Stimulated activated CD8-positive, alpha-beta memory T cell treated with anti-CD3 and anti-CD28 coated beads, Interleukin-7, amount 100 ng/mL, for 4 hours (primary cell): ENCODE data around the gene MXI1.

Experiments
- DNase-seq, 2 donors: peaks; one replicate each; pipeline ENCODE4 v3.0.0-alpha.2; 2020; ENCODE audit warnings: low read depth in 2 of 2

MXI1 gene

DNA sequence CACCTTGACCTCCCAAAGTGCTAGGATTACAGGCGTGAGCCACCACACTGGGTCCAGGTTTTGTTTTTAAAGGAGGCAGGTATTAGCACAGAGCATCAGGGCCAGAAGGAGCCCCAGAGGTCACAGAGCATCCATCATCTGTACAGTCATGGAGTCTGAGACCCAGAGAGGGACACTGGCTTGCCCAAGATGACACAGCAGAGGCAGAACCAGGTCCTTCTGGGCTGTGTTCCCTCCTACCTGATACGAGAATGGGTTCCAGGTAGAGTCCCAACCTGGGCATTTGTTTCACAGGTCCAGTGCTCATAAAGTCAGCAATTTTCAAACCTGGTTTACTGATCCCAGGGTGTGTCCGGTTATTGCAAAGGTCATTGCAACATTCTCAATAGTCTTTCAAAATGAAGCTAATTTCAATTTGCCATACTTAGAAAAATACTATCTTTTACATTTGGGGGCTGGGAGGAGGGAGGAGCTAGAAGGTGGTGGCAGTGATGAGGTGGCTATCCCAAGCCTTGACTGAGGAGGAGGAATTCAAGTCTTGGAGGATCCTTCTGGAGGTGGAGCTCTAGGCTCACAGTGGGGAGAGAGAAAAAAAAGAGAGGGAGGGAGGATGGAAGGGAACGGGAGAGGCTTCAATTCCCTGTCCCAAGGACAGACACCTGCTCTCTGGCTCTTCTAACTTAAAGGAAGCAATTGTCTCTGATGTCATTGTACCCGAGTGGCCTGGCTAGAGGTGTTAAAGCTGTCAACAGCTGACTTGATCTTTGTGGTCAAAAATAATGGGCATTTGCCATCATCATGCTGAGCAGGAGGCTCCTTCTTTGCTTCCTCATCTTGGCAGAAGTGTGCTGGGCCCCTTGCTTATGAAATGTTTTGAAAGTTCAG lies 8.1 kb downstream of the MXI1 start:
- DNase-seq, result no peak

DNA sequence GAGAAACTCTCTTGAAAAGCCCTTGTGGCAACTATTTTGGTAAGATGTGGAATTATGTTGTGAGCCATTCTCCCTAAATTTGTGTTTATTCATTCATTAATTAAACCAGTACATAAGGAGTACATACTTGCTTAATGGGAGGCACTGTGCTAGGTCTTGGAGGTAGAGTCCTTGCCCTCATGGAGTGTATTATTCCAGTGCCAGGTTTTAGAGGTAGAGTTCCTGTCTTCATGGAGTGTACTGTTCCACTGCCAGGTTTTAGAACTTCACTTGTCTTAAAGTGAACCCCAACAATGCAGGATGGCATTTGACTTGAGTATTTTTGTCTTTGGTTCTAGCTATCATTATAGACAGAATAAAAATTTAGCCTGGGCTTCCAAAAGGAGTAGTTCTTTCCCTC lies 8.8 kb downstream of the MXI1 start:
- DNase-seq, result no peak

GRCh38 chr10:110216942-110217661 lies 9.7 kb downstream of the MXI1 start:
- no peak for DNase-seq

DNA sequence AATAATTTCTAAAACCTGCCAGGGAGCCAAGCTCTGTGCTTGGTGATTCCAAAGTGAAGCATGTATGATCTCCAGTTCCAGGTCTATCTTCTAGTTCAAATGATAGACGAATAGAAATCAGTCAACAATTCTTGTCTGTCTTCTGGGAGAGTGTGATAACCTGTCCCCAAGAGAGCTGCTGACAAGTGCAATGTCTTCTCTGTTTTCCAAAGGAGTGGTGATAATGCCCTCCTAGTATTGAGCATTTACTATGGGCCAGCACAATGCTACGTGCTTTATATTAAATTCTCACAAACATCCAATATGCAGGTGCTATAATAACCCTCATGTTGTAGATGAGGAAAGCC lies 10.2 kb downstream of the MXI1 start:
- no peak for DNase-seq

- no peak for DNase-seq
Measured at GRCh38 chr10:110218632-110219031, 11.2 kb downstream of the MXI1 start.

GRCh38 chr10:110219884-110220283 lies 12.5 kb downstream of the MXI1 start:
- DNase-seq, result no peak

DNA sequence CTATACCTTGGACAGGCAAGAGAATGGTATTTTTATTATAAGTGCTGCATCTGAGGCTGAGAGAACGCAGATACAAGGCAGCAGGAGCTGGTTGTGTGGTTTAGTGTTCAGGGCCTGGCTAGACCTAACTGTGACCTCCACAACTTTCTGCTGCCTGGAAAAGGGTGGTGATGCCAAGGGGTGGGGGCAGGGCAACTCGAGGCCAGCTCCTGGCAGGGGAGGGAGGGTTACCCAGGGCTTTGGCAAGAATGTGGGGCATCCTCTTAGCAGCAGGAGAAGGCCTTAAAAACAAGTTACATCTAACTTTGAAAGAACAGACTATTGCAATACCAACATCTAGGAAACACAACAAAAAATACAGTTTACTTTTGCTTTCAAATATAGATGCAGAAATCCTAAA lies 13.0 kb downstream of the MXI1 start:
- DNase-seq, result no peak

- DNase-seq, result no peak
Measured at GRCh38 chr10:110221044-110221720, 13.8 kb downstream of the MXI1 start.

DNA sequence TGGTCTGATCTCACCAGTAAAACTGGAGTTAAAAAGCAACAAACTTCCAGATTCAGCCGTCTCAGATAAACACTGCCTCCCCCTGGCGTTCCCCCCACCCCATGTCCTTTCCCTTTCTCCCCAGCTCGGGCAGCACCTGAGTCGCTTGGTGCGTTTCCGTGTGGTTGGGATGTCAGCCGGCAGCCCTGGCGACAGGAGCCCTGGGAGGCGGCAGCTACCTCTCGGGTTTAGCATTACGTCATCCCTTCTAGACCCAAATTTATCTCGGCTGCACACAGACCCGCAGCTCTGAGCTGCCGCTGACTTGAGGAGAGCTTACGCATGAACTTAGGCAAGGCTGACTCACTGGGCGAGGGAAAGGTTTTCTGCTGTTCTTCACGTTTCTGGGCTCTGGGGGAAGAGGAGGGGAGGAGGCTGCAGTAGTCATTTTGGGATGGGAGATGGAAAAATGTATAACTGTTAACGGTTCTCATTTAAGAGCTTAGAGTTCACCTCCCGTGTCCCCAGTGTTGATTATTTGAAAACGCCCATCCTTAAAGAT lies 14.4 kb downstream of the MXI1 start:
- peak; percentile 69 to 70 for DNase-seq

GRCh38 chr10:110222641-110223297 lies 15.4 kb downstream of the MXI1 start:
- DNase-seq, result no peak

DNA sequence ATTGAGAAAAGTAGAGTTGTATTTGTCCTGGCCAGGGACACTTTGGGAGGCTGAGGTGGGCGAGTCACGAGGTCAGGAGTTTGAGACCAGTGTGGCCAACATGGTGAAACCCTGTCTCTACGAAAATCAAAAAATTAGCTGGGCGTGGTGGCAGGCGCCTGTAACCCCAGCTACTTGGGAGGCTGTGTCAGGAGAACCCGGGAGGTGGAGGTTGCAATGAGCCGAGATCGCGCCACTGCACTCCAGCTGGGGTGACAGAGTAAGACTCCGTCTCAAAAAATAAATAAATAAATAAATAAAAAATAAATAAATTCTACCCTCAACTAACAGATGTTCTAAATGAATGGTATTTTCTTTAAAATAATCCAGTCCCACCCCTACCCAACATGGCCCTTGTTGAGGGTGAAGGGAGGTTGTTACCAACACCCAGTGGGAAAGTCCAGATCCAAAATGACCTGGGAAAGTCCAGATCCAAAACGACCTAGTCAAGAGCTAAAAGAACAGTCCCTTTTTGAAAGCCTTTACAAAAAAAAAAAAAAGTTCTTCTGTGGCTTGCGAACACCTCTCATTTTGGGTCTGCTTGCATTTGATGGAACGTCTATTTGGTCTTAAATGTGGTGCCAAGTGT lies 16.0 kb downstream of the MXI1 start:
- DNase-seq, result no peak

DNA sequence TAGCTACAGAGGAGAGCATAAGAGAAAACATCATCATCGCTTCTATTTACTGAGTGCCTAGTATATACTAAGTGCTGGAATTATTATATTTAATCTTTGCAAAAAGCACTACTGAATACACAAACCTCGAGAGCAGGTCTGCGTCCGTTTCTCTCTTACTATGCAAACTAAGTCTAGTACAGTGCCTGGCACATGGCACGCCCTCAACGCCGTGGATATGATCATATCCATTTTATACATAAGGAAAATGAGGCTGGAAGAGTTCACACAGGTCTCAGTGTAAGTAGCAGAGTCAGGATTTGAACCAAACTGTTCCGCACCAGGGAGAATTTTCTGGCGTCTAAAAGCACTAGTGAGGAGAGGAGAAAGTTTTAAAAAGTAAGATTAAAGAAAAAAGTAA lies 17.6 kb downstream of the MXI1 start:
- DNase-seq, result no peak

GRCh38 chr10:110225441-110225755 lies 18.0 kb downstream of the MXI1 start:
- DNase-seq, result no peak

DNA sequence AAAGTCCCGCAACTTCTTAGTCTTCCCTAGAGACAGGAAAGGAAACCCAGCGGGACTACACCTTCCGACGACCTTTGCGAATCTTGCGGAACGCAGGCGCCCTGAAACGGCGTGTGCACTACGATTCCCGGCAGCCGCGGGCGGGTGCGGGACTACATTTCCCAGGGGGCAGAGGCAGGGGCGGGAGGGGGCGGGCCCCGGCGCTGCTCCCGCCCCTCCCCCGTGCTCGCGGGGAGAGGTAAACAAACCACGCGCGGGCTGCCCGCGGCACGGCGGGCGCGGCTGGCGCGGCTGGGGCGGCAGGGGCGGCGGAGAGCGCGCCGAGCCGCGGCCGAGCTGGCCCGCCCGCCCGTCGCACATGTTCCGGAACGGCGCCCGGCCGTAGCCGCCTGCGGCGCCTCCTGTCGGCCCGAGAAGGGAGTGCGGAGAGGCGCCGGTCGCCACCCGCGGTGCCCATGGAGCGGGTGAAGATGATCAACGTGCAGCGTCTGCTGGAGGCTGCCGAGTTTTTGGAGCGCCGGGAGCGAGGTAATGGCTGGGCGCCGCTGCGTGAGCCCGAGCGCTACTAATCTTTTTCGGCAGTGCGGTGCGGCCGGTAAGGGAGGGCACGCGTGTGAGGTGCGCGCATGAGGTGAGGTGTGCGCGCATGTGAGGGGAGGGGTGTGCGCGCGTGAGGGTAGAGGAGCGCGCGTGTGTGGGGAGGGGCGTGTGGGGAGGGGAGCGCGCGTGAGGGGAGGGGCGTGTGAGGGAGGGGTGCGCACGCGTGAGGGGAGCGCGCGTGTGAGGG lies 18.5 kb downstream of the MXI1 start:
- peak; percentile 76 to 86 for DNase-seq

GRCh38 chr10:110226543-110226925 lies 19.1 kb downstream of the MXI1 start:
- peak; percentile 79 for DNase-seq

DNA sequence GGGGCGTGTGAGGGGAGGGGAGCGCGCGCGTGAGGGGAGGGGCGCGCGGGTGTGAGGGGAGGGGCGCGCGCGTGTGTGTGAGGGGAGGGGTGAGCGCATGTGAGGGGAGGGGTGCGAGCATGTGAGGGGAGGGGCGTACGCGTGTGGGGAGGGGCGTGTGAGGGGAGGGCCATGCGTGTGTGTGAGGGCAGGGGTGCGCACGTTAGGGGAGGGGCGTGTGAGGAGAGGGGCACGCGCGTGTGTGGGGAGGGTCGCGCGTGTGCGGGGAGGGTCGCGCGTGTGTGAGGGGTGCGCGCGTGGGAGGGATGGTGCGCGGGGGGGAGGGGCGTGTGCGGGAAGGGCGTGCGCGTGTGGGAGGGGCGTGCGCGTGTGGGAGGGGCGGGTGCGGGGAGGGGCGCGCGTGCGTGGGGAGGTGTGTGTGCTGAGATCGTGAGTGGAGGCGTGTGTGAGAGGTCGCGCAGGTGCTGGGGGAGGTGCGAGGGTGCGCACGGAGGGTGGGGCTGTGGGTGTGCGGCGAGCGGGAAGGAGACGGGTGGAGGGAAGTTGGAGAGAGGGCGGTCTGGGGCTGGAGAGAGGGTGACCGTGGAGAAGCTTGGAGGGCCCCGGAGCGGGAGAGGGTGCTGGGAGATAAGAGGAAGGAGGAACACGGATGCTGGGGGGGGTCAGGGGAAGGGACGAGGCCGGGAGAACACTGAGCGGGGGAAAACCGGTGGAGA lies 19.7 kb downstream of the MXI1 start:
- peak; percentile 63 to 77 for DNase-seq

DNA sequence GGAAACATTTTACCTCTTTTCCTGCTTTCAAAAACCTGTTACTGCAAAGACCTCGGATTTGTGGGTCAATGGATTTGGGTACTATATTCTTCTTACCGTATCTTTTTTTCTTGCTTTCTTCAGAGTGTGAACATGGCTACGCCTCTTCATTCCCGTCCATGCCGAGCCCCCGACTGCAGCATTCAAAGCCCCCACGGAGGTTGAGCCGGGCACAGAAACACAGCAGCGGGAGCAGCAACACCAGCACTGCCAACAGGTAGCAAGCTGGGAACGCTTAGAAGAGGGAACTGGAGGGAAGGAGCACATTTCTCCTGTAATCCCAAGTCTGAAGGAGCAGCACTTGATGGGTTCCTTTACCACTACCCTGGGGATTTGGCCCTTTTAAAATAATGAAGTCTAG lies 20.7 kb downstream of the MXI1 start:
- DNase-seq, result no peak

DNA sequence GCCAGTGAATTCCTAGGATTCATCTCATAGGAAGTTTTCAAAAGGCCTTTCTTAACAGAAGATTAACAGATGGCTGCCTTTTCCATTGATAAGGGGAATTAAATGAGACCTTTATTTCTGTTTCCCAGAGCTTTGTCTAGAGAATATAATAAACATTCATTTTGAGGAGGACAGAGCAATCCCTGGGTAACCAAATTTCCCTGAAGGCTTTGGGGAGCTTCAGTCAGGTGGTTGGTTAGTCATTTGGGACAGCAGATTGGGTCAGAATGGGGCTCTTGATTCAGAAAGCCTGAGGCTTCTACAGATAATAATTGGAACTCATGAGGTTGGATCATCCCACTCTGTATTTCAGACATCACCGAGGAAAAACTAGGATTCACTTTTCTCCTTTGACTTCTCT lies 21.8 kb downstream of the MXI1 start:
- DNase-seq, result no peak

DNA sequence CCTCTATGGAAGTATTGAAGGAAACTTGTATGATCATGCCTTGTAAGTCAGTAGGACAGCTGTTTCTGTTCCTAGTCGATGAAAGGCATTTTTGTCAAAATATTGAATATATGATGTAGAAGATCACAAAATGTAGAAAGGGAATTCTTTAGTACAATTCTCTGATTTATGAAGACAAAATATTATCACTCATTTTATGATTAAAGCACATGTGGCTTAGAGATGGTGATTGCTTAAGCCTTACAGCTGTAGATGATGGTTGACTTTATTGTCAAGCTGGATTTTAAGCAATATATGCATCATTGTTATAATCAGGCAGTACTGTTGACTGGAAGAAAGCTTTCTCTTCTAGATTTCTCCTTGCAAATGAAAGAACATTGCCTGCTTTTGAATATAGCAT lies 26.4 kb downstream of the MXI1 start:
- DNase-seq, result no peak

DNA sequence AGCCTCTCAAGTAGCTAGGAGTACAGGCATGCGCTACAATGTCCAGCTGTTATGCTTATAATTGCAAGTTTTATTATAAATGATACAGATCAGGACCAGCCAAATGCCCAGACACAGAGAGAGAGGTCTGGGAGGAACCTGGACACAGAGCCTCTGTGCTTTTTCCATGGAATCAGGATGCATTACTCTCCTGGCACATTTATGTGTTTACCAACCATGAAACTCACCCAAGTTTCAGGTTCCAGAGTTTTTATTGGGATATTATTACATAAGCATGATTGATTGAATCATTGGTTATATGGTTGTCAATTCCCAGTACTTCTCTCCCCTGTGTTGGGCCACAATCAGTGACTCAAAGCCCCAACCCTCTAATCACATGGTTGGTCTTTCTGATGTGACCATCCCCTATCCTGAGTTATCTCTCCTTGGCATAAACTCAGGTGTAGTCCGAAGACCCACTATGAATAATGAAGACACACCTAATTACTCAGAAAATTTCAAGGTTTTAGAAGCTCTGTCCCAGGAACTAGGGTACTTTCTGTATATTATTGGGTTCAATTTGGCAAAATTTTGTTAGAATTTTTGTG lies 30.6 kb downstream of the MXI1 start:
- DNase-seq, result no peak
